SK-N-SH treated with all-trans-retinoic acid at 6 μM for 48 hours (cell line): ENCODE measurements around the gene DDX10.

Source experiments
- ATAC-seq: fragments of 200-7000 bp; cut with Tn5 transposase; 3 replicates; pipeline ENCODE4 v1.9.1; 2020; ENCODE audit warnings: mild to moderate bottlenecking, moderate library complexity
- ARNTL ChIP-seq: fragments of 450-650 bp; formaldehyde crosslinking; IDR thresholded peaks from 2 replicates; pipeline ENCODE4 v1.5.0; 2020; ENCODE audit warnings: low read depth, mild to moderate bottlenecking, moderate library complexity, borderline replicate concordance
- BACH2 ChIP-seq: fragments of 250-450 bp; sonication (Bioruptor Pico); IDR thresholded peaks from 2 replicates; pipeline ENCODE4 v1.9.0; 2021; ENCODE audit warnings: mild to moderate bottlenecking, borderline replicate concordance
- CSDC2 ChIP-seq: fragments of 250-450 bp; sonication (Bioruptor Pico); IDR thresholded peaks from 2 replicates; pipeline ENCODE4 v1.5.0; 2020; ENCODE audit warnings: mild to moderate bottlenecking, moderate library complexity
- ESRRG ChIP-seq: fragments of 250-450 bp; sonication (Bioruptor Pico); IDR thresholded peaks from 2 replicates; pipeline ENCODE4 v1.6.1; 2021; ENCODE audit warnings: mild to moderate bottlenecking
- GLIS3 ChIP-seq: fragments of 250-450 bp; sonication (Bioruptor Pico); IDR thresholded peaks from 2 replicates; pipeline ENCODE4 v1.5.0; 2020; ENCODE audit warnings: mild to moderate bottlenecking, moderate library complexity
- ISL1 ChIP-seq: fragments of 250-450 bp; sonication (Bioruptor Pico); IDR thresholded peaks from 2 replicates; pipeline ENCODE4 v2.1.2; 2022; ENCODE audit warnings: mild to moderate bottlenecking, moderate library complexity
- OSR1 ChIP-seq: fragments of 250-450 bp; sonication (Bioruptor Pico); IDR thresholded peaks from 2 replicates; pipeline ENCODE4 v1.8.0; 2022; ENCODE audit warnings: moderate library complexity, mild to moderate bottlenecking, inconsistent platforms
- PPARA ChIP-seq: fragments of 250-450 bp; sonication (Bioruptor Pico); IDR thresholded peaks from 2 replicates; pipeline ENCODE4 v1.5.0; 2020; ENCODE audit warnings: mild to moderate bottlenecking, borderline replicate concordance
- RARB ChIP-seq: fragments of 250-450 bp; sonication (Bioruptor Pico); IDR thresholded peaks from 2 replicates; pipeline ENCODE4 v1.8.0; 2021; ENCODE audit warnings: mild to moderate bottlenecking, moderate library complexity
- SNAI2 ChIP-seq: fragments of 250-450 bp; sonication (Bioruptor Pico); IDR thresholded peaks from 2 replicates; pipeline ENCODE4 v1.5.0; 2020; ENCODE audit warnings: mild to moderate bottlenecking, moderate library complexity
- TCF4 ChIP-seq: fragments of 250-450 bp; sonication (Bioruptor Pico); IDR thresholded peaks from 2 replicates; pipeline ENCODE4 v1.8.0; 2021; ENCODE audit warnings: mild to moderate bottlenecking, moderate library complexity, borderline replicate concordance
- TOX ChIP-seq: fragments of 250-450 bp; sonication (Bioruptor Pico); IDR thresholded peaks from 2 replicates; pipeline ENCODE4 v1.8.0; 2021; ENCODE audit warnings: mild to moderate bottlenecking, moderate library complexity, borderline replicate concordance
- ZC3H10 ChIP-seq: fragments of 250-450 bp; sonication (Bioruptor Pico); IDR thresholded peaks from 2 replicates; pipeline ENCODE4 v1.5.1; 2021; ENCODE audit warnings: mild to moderate bottlenecking, moderate library complexity
- ZFP3 ChIP-seq: fragments of 250-450 bp; sonication (Bioruptor Pico); IDR thresholded peaks from 2 replicates; pipeline ENCODE4 v1.5.0; 2020; ENCODE audit warnings: mild to moderate bottlenecking, moderate library complexity
- ZFP30 ChIP-seq: fragments of 450-650 bp; formaldehyde crosslinking; IDR thresholded peaks from 2 replicates; pipeline ENCODE4 v1.5.0; 2022; ENCODE audit warnings: mild to moderate bottlenecking, moderate library complexity
- ZNF565 ChIP-seq: fragments of 450-650 bp; formaldehyde crosslinking; conservative IDR thresholded peaks from 2 replicates; pipeline ENCODE4 v1.5.0; 2020; ENCODE audit warnings: low read depth, mild to moderate bottlenecking, moderate library complexity
- ZNF70 ChIP-seq: fragments of 450-650 bp; formaldehyde crosslinking; IDR thresholded peaks from 2 replicates; pipeline ENCODE4 v1.5.0; 2020; ENCODE audit warnings: mild to moderate bottlenecking, moderate library complexity
- ZNF8 ChIP-seq: fragments of 450-650 bp; formaldehyde crosslinking; IDR thresholded peaks from 2 replicates; pipeline ENCODE4 v1.5.0; 2020; ENCODE audit warnings: mild to moderate bottlenecking, moderate library complexity
- TF ChIP-seq, protein P1 (sequence below): fragments of 250-450 bp; sonication (Bioruptor Pico); IDR thresholded peaks from 2 replicates; pipeline ENCODE4 v1.8.0; 2020; ENCODE audit warnings: mild to moderate bottlenecking, moderate library complexity, borderline replicate concordance
- TF ChIP-seq, protein P2 (sequence below): fragments of 250-450 bp; sonication (Bioruptor Pico); IDR thresholded peaks from 2 replicates; pipeline ENCODE4 v1.5.0; 2020; ENCODE audit warnings: mild to moderate bottlenecking, moderate library complexity
- TF ChIP-seq, protein P3 (sequence below): fragments of 250-450 bp; sonication (Bioruptor Pico); IDR thresholded peaks from 2 replicates; pipeline ENCODE4 v1.5.1; 2020; ENCODE audit warnings: low read depth, mild to moderate bottlenecking, moderate library complexity
- TF ChIP-seq, protein P4 (sequence below): fragments of 250-450 bp; sonication (Bioruptor Pico); IDR thresholded peaks from 2 replicates; pipeline ENCODE4 v1.8.0; 2021; ENCODE audit warnings: low read depth, mild to moderate bottlenecking, moderate library complexity, borderline replicate concordance

DDX10 gene

DNA sequence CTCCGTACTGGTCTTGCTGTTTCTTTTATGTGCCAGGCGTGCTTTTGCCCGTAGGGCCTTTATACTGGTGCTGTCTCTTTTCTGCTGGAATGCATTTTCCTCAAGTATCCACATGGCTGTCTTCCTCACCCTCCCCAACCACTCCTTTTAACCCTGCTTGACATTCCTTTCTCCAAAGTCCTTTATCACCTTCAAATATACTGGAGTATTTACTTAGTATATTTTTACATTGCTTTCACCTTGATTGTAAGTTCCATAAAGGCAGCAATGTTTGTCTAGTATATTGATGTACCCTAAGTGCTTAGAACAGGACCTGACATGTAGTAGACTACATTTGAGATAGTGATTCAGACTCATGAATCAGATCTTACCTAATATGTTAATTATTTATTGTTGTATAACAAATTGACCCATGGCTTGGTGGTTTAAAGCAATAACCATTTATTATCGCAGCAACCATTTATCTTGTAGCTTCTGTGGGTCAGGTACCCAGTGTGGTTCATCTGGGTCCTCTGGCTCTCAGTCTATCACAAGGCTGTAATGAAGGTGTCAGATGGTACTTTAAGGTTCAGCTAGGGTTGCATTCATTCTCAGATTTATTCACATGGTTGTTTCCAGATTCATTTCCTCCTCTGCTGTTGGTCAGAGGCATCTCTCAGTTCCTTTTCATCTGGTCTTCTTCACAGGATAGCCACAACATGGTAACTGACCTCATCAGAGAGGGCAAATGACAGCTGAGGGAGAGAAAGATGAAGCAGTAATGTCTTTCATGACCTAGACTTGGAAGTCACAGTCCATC, 34.2 kb downstream of the DDX10 start:
- TF ChIP-seq, protein P1, sequence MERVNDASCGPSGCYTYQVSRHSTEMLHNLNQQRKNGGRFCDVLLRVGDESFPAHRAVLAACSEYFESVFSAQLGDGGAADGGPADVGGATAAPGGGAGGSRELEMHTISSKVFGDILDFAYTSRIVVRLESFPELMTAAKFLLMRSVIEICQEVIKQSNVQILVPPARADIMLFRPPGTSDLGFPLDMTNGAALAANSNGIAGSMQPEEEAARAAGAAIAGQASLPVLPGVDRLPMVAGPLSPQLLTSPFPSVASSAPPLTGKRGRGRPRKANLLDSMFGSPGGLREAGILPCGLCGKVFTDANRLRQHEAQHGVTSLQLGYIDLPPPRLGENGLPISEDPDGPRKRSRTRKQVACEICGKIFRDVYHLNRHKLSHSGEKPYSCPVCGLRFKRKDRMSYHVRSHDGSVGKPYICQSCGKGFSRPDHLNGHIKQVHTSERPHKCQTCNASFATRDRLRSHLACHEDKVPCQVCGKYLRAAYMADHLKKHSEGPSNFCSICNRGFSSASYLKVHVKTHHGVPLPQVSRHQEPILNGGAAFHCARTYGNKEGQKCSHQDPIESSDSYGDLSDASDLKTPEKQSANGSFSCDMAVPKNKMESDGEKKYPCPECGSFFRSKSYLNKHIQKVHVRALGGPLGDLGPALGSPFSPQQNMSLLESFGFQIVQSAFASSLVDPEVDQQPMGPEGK (CRISPR knock-in tag): no peak
- TF ChIP-seq OSR1 (CRISPR knock-in tag) (no peak), SNAI2 (no peak), ZC3H10 (CRISPR knock-in tag) (no peak), ARNTL (CRISPR knock-in tag) (no peak), ZFP3 (CRISPR knock-in tag) (no peak)
- no peak for ATAC-seq

DNA sequence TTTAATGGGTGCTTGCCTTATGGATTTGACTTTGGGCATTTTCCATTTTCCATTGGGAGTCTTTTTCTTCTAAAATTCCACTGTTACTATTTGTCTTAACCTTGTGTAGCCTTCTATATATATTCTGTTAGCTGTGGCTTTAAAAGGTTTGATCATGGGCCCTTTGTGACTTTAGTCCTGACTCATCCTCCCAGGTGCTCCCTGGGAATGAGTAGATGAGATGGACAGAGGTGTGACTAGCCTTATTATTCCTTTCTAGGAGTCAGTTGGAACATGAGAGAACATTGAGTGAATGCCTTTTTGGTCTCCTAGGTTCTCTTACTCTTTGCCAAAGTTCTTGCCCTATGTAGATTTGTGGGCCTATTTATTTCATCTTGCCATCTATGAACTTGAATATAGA, 39.0 kb downstream of the DDX10 start:
- TF ChIP-seq ZC3H10 (CRISPR knock-in tag) (no peak), OSR1 (CRISPR knock-in tag) (no peak), CSDC2 (no peak), ISL1 (CRISPR knock-in tag) (no peak), GLIS3 (CRISPR knock-in tag) (no peak), BACH2 (CRISPR knock-in tag) (no peak), TOX (CRISPR knock-in tag) (no peak), ZNF70 (CRISPR knock-in tag) (no peak), RARB (CRISPR knock-in tag) (no peak)
- TF ChIP-seq, protein P2, sequence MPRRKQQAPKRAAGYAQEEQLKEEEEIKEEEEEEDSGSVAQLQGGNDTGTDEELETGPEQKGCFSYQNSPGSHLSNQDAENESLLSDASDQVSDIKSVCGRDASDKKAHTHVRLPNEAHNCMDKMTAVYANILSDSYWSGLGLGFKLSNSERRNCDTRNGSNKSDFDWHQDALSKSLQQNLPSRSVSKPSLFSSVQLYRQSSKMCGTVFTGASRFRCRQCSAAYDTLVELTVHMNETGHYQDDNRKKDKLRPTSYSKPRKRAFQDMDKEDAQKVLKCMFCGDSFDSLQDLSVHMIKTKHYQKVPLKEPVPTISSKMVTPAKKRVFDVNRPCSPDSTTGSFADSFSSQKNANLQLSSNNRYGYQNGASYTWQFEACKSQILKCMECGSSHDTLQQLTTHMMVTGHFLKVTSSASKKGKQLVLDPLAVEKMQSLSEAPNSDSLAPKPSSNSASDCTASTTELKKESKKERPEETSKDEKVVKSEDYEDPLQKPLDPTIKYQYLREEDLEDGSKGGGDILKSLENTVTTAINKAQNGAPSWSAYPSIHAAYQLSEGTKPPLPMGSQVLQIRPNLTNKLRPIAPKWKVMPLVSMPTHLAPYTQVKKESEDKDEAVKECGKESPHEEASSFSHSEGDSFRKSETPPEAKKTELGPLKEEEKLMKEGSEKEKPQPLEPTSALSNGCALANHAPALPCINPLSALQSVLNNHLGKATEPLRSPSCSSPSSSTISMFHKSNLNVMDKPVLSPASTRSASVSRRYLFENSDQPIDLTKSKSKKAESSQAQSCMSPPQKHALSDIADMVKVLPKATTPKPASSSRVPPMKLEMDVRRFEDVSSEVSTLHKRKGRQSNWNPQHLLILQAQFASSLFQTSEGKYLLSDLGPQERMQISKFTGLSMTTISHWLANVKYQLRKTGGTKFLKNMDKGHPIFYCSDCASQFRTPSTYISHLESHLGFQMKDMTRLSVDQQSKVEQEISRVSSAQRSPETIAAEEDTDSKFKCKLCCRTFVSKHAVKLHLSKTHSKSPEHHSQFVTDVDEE: no peak
- TF ChIP-seq, protein P1 (CRISPR knock-in tag): no peak
- no peak for ATAC-seq

DNA sequence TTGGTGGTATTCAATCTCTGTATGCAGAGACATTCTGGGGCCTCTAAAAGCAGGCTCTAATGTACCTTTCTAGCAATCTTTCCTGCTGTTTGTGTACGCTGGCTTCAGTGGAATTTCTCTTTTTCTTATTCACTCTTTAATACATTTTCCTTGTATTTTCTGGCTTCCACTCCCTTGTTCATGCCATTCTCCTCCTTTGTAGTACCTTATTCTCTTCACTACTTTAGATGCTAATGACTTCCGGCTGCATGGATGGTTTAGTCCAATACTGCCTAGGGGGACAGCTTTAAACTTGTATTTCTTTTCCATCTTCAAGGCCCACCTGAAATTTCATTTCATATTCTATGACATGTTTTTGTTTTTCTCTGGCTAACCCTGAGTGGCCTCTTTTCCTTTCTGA, 40.2 kb downstream of the DDX10 start:
- no peak for ATAC-seq
- TF ChIP-seq TCF4 (CRISPR knock-in tag) (no peak), ZC3H10 (CRISPR knock-in tag) (no peak), ZNF565 (CRISPR knock-in tag) (no peak), PPARA (CRISPR knock-in tag) (no peak), ZNF70 (CRISPR knock-in tag) (no peak), ESRRG (CRISPR knock-in tag) (no peak), ZFP30 (CRISPR knock-in tag) (no peak), ZNF8 (CRISPR knock-in tag) (no peak), RARB (CRISPR knock-in tag) (no peak), BACH2 (CRISPR knock-in tag) (no peak), CSDC2 (no peak), ARNTL (CRISPR knock-in tag) (no peak), SNAI2 (no peak), ISL1 (CRISPR knock-in tag) (no peak), TOX (CRISPR knock-in tag) (no peak), ZFP3 (CRISPR knock-in tag) (no peak)
- TF ChIP-seq, protein P3, sequence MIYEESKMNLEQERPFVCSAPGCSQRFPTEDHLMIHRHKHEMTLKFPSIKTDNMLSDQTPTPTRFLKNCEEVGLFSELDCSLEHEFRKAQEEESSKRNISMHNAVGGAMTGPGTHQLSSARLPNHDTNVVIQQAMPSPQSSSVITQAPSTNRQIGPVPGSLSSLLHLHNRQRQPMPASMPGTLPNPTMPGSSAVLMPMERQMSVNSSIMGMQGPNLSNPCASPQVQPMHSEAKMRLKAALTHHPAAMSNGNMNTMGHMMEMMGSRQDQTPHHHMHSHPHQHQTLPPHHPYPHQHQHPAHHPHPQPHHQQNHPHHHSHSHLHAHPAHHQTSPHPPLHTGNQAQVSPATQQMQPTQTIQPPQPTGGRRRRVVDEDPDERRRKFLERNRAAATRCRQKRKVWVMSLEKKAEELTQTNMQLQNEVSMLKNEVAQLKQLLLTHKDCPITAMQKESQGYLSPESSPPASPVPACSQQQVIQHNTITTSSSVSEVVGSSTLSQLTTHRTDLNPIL (CRISPR knock-in tag): no peak
- TF ChIP-seq, protein P2: no peak
- TF ChIP-seq, protein P1 (CRISPR knock-in tag): no peak
- TF ChIP-seq, protein P4, sequence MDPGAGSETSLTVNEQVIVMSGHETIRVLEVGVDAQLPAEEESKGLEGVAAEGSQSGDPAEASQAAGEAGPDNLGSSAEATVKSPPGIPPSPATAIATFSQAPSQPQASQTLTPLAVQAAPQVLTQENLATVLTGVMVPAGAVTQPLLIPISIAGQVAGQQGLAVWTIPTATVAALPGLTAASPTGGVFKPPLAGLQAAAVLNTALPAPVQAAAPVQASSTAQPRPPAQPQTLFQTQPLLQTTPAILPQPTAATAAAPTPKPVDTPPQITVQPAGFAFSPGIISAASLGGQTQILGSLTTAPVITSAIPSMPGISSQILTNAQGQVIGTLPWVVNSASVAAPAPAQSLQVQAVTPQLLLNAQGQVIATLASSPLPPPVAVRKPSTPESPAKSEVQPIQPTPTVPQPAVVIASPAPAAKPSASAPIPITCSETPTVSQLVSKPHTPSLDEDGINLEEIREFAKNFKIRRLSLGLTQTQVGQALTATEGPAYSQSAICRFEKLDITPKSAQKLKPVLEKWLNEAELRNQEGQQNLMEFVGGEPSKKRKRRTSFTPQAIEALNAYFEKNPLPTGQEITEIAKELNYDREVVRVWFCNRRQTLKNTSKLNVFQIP (CRISPR knock-in tag): no peak
